Neural progenitor cell (in vitro differentiated cells): ENCODE data around the gene IQCN. TPM values are rescaled to one million over a fixed set of nuclear protein-coding genes. Genes with fewer than 3 reads are reported as not detected.

Source experiments
- DNase-seq: peaks from one replicate; pipeline ENCODE4 v3.0.0-alpha.2; 2016; ENCODE audit warnings: low spot score
- H2AFZ ChIP-seq: fragments of 200-600 bp; sonication (generic); replicated peaks from 2 replicates; pipeline ENCODE4 v1.6.1; 2016; ENCODE audit warnings: antibody characterized with exemption
- H3F3A ChIP-seq: fragments of 200-600 bp; sonication (generic); 2 replicates; pipeline ENCODE4 v1.6.1; 2016; ENCODE audit warnings: antibody characterized with exemption, low read depth
- H3K27ac ChIP-seq: fragments of 200-600 bp; sonication (generic); 2 replicates; pipeline ENCODE4 v1.5.1; 2016; ENCODE audit warnings: mild to moderate bottlenecking
- H3K27me3 ChIP-seq: fragments of 200-600 bp; sonication (generic); 2 replicates; pipeline ENCODE4 v1.6.1; 2016; ENCODE audit warnings: mild to moderate bottlenecking, moderate library complexity
- H3K36me3 ChIP-seq: fragments of 200-600 bp; sonication (generic); 2 replicates; pipeline ENCODE4 v1.5.1; 2016
- H3K4me1 ChIP-seq: fragments of 200-600 bp; sonication (generic); 2 replicates; pipeline ENCODE4 v1.6.1; 2016; ENCODE audit warnings: mixed run types
- H3K4me2 ChIP-seq: fragments of 200-600 bp; sonication (generic); 2 replicates; pipeline ENCODE4 v1.6.1; 2016
- H3K4me3 ChIP-seq: fragments of 200-600 bp; sonication (generic); 2 replicates; pipeline ENCODE4 v1.5.1; 2016
- H3K79me2 ChIP-seq: fragments of 200-600 bp; sonication (generic); 2 replicates; pipeline ENCODE4 v1.6.1; 2016; ENCODE audit warnings: low read depth
- H3K9ac ChIP-seq: fragments of 200-600 bp; sonication (generic); 2 replicates; pipeline ENCODE4 v1.6.1; 2016
- H3K9me3 ChIP-seq: fragments of 200-600 bp; sonication (generic); 2 replicates; pipeline ENCODE4 v1.5.1; 2016; ENCODE audit warnings: low read depth
- H4K20me1 ChIP-seq: fragments of 200-600 bp; sonication (generic); 2 replicates; pipeline ENCODE4 v1.6.1; 2016; ENCODE audit warnings: low read depth
- H3K27ac Mint-ChIP-seq: 3 replicates; pipeline ENCODE4 v1.8.0; 2021; ENCODE audit warnings: mixed read lengths
- H3K27me3 Mint-ChIP-seq: 2 replicates; pipeline ENCODE4 v1.8.0; 2022; ENCODE audit warnings: low read depth, mild to moderate bottlenecking, inconsistent platforms, moderate library complexity, mixed read lengths; ENCODE audit not compliant: insufficient read depth
- H3K36me3 Mint-ChIP-seq: 3 replicates; pipeline ENCODE4 v1.8.0; 2021; ENCODE audit warnings: mixed read lengths
- H3K4me1 Mint-ChIP-seq: 3 replicates; pipeline ENCODE4 v1.8.0; 2021; ENCODE audit warnings: mixed read lengths
- H3K4me3 Mint-ChIP-seq: 3 replicates; pipeline ENCODE4 v1.8.0; 2021; ENCODE audit warnings: mild to moderate bottlenecking, moderate library complexity, mixed read lengths
- H3K9me3 Mint-ChIP-seq: 3 replicates; pipeline ENCODE4 v1.8.0; 2020; ENCODE audit warnings: mixed read lengths
- EZH2 ChIP-seq: fragments of 200-600 bp; sonication (generic); IDR thresholded peaks from 2 replicates; pipeline ENCODE4 v1.6.1; 2017; ENCODE audit warnings: antibody characterized with exemption, mild to moderate bottlenecking, moderate library complexity
- EZH2phosphoT487 ChIP-seq: fragments of 200-600 bp; sonication (generic); IDR thresholded peaks from 2 replicates; pipeline ENCODE4 v1.6.1; 2017; ENCODE audit warnings: antibody characterized with exemption
- total RNA-seq: library from RNA; depleted of rRNA; stranded (reverse); fragments of >200 nt; gene quantifications from 2 replicates; pipeline ENCODE4 v1.2.3, GENCODE V29; 2015; ENCODE audit warnings: low replicate concordance
- TF ChIP-seq, protein P1 (sequence below): fragments of 200-600 bp; sonication (generic); IDR thresholded peaks from 2 replicates; pipeline ENCODE4 v1.5.1; 2017; ENCODE audit warnings: antibody characterized with exemption, mild to moderate bottlenecking

The IQCN gene
- total RNA-seq, 1 donor from 2014 or later, result 0.11 TPM

GRCh38 chr19:18301718-18302111 lies 27.5 kb upstream of the IQCN start:
- no peak overlapping the region for H3K27ac Mint-ChIP-seq
- peaks cover 1% of the 10 kb centered on the region for H3K36me3 Mint-ChIP-seq
- Histone ChIP-seq H3K4me2 (no peak overlapping the region), H3F3A (peaks cover 38% of the 10 kb centered on the region), H3K4me1 (peaks cover 21% of the 10 kb centered on the region), H3K9me3 (no peaks in the 10 kb centered on the region), H3K4me3 (no peak overlapping the region), H3K79me2 (no peaks in the 10 kb centered on the region), H3K27me3 (no peaks in the 10 kb centered on the region), H2AFZ (no peak overlapping the region), H3K36me3 (no peaks in the 10 kb centered on the region), H3K27ac (no peak overlapping the region), H4K20me1 (peaks cover 13% of the 10 kb centered on the region), H3K9ac (no peak overlapping the region)
- peaks cover 31% of the 10 kb centered on the region for H3K4me1 Mint-ChIP-seq
- H3K4me3 Mint-ChIP-seq, result peak overlapping the region; percentile 21
- TF ChIP-seq, protein P1, sequence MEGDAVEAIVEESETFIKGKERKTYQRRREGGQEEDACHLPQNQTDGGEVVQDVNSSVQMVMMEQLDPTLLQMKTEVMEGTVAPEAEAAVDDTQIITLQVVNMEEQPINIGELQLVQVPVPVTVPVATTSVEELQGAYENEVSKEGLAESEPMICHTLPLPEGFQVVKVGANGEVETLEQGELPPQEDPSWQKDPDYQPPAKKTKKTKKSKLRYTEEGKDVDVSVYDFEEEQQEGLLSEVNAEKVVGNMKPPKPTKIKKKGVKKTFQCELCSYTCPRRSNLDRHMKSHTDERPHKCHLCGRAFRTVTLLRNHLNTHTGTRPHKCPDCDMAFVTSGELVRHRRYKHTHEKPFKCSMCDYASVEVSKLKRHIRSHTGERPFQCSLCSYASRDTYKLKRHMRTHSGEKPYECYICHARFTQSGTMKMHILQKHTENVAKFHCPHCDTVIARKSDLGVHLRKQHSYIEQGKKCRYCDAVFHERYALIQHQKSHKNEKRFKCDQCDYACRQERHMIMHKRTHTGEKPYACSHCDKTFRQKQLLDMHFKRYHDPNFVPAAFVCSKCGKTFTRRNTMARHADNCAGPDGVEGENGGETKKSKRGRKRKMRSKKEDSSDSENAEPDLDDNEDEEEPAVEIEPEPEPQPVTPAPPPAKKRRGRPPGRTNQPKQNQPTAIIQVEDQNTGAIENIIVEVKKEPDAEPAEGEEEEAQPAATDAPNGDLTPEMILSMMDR, result no peak
- no peak for TF ChIP-seq EZH2
- TF ChIP-seq EZH2phosphoT487, result no peak
- peaks cover 6% of the 10 kb centered on the region for H3K27me3 Mint-ChIP-seq
- no peak for DNase-seq
- H3K9me3 Mint-ChIP-seq, result no peaks in the 10 kb centered on the region

GRCh38 chr19:18300930-18301717 lies 26.9 kb upstream of the IQCN start:
- TF ChIP-seq, protein P1, result no peak
- no peak for TF ChIP-seq EZH2phosphoT487
- no peak for TF ChIP-seq EZH2
- Histone ChIP-seq H3K79me2 (no peaks in the 10 kb centered on the region), H3K4me3 (no peak overlapping the region), H4K20me1 (peaks cover 13% of the 10 kb centered on the region), H3K9me3 (no peaks in the 10 kb centered on the region), H3K27me3 (no peaks in the 10 kb centered on the region), H3K27ac (no peak overlapping the region), H3K4me2 (no peak overlapping the region), H3K36me3 (no peaks in the 10 kb centered on the region), H3F3A (peaks cover 33% of the 10 kb centered on the region), H3K9ac (no peak overlapping the region), H2AFZ (no peak overlapping the region), H3K4me1 (peaks cover 21% of the 10 kb centered on the region)
- no peak for DNase-seq
- no peak overlapping the region for H3K27ac Mint-ChIP-seq
- peaks cover 29% of the 10 kb centered on the region for H3K4me1 Mint-ChIP-seq
- peaks cover under 1% of the 10 kb centered on the region for H3K9me3 Mint-ChIP-seq
- H3K27me3 Mint-ChIP-seq, result peaks cover 9% of the 10 kb centered on the region
- H3K4me3 Mint-ChIP-seq, result peak overlapping the region; percentile 21
- no peaks in the 10 kb centered on the region for H3K36me3 Mint-ChIP-seq

- Histone ChIP-seq H3K4me3 (no peak overlapping the region), H3F3A (peaks cover 21% of the 10 kb centered on the region), H3K27ac (no peak overlapping the region), H2AFZ (no peak overlapping the region), H4K20me1 (peaks cover under 1% of the 10 kb centered on the region), H3K9me3 (no peaks in the 10 kb centered on the region), H3K79me2 (no peaks in the 10 kb centered on the region), H3K36me3 (no peaks in the 10 kb centered on the region), H3K4me2 (no peak overlapping the region), H3K27me3 (no peaks in the 10 kb centered on the region), H3K4me1 (peaks cover 9% of the 10 kb centered on the region), H3K9ac (no peak overlapping the region)
- Mint-ChIP-seq H3K9me3 (peaks cover 4% of the 10 kb centered on the region), H3K27ac (no peak overlapping the region), H3K36me3 (no peaks in the 10 kb centered on the region), H3K4me3 (no peak overlapping the region), H3K4me1 (peaks cover 25% of the 10 kb centered on the region), H3K27me3 (peaks cover 12% of the 10 kb centered on the region)
- no peak for TF ChIP-seq EZH2
- TF ChIP-seq, protein P1, result no peak
- no peak for TF ChIP-seq EZH2phosphoT487
- DNase-seq, result no peak
These were observed 25.4 kb upstream of the IQCN start for GRCh38 chr19:18299654-18300053.
